Measurements from ENCODE around the gene CPTP.
"Not testable (repeated sequence)": the region's sequence is repeated elsewhere in the genome, so short reads cannot be mapped to it uniquely, and the experiment has no call there.

The CPTP gene

GRCh38 chr1:1352786-1353388, 28.3 kb downstream of the CPTP start:
- DNase-seq: no peak

GRCh38 chr1:1353389-1354151, 29.0 kb downstream of the CPTP start:
- no peak for DNase-seq

GRCh38 chr1:1354271-1355247, 30.0 kb downstream of the CPTP start:
- DNase-seq: no peak

- peak; percentile 58 for DNase-seq
These were observed 30.8 kb downstream of the CPTP start for GRCh38 chr1:1355416-1355815.

- no peak for DNase-seq
These were observed 31.7 kb downstream of the CPTP start for GRCh38 chr1:1356166-1356795.

- DNase-seq: no peak
These were observed 32.3 kb downstream of the CPTP start for GRCh38 chr1:1356796-1357401.

GRCh38 chr1:1357871-1358432, 33.4 kb downstream of the CPTP start:
- DNase-seq: no peak

GRCh38 chr1:1358433-1359271, 34.0 kb downstream of the CPTP start, which contains the start of gene MXRA8:
Gene MXRA8, minus strand, starts transcription at chr1:1358555. Its CDS starts 51 bp downstream, at chr1:1358504.
- DNase-seq: peak; percentile 92

GRCh38 chr1:1359308-1359663, 34.7 kb downstream of the CPTP start:
- no peak for DNase-seq

- peak; percentile 85 for DNase-seq
These were observed 35.3 kb downstream of the CPTP start for GRCh38 chr1:1359664-1360468.

- peak; percentile 75 for DNase-seq
These were observed 36.0 kb downstream of the CPTP start for GRCh38 chr1:1360506-1361169.

GRCh38 chr1:1361233-1361981, 36.8 kb downstream of the CPTP start:
- DNase-seq: no peak

- DNase-seq: peak; percentile 77
These were observed 37.4 kb downstream of the CPTP start for GRCh38 chr1:1361982-1362423.

- DNase-seq: no peak
These were observed 39.7 kb downstream of the CPTP start for GRCh38 chr1:1364266-1364665.

- no peak for DNase-seq
These were observed 41.5 kb downstream of the CPTP start for GRCh38 chr1:1365875-1366698.

- no peak for DNase-seq
These were observed 42.1 kb downstream of the CPTP start for GRCh38 chr1:1366699-1367066.

GRCh38 chr1:1367315-1367714, 42.7 kb downstream of the CPTP start:
- DNase-seq: no peak

- not testable (repeated sequence) for DNase-seq
These were observed 45.5 kb downstream of the CPTP start for GRCh38 chr1:1370094-1370493.
